Endothelial cell of umbilical vein (primary cell): Measurements from ENCODE around the gene RABEPK.

Experiments used
- EZH2 ChIP-seq: IDR thresholded peaks from 2 replicates; pipeline ENCODE4 v1.6.1; 2012; ENCODE audit warnings: borderline replicate concordance, low read depth, mild to moderate bottlenecking, moderate library complexity, low read length, inconsistent platforms; ENCODE audit not compliant: severe bottlenecking
- GATA2 ChIP-seq: IDR thresholded peaks from 2 replicates; pipeline ENCODE4 v1.7.0; 2011; ENCODE audit warnings: low read depth, mild to moderate bottlenecking, moderate library complexity, mixed read lengths, low read length; ENCODE audit not compliant: insufficient read length, insufficient read depth
- POLR2AphosphoS5 ChIP-seq: IDR thresholded peaks from 2 replicates; pipeline ENCODE4 v1.6.1; 2012; ENCODE audit warnings: low read depth, mild to moderate bottlenecking, control low read depth, low read length, moderate library complexity; ENCODE audit not compliant: insufficient read depth
- TF ChIP-seq, protein P1 (sequence below), 2 donors: IDR thresholded peaks; 1 replicate in 1 of 2; 2 replicates in 1 of 2; pipeline ENCODE4 v1.5.1; 2011; ENCODE audit warnings: low read length in 2 of 2, mild to moderate bottlenecking in 2 of 2, moderate library complexity in 2 of 2, control low read depth in 1 of 2, inconsistent platforms in 1 of 2, low read depth in 1 of 2; ENCODE audit not compliant: insufficient read depth in 1 of 2; ENCODE audit errors: extremely low read depth in 1 of 2

DNA sequence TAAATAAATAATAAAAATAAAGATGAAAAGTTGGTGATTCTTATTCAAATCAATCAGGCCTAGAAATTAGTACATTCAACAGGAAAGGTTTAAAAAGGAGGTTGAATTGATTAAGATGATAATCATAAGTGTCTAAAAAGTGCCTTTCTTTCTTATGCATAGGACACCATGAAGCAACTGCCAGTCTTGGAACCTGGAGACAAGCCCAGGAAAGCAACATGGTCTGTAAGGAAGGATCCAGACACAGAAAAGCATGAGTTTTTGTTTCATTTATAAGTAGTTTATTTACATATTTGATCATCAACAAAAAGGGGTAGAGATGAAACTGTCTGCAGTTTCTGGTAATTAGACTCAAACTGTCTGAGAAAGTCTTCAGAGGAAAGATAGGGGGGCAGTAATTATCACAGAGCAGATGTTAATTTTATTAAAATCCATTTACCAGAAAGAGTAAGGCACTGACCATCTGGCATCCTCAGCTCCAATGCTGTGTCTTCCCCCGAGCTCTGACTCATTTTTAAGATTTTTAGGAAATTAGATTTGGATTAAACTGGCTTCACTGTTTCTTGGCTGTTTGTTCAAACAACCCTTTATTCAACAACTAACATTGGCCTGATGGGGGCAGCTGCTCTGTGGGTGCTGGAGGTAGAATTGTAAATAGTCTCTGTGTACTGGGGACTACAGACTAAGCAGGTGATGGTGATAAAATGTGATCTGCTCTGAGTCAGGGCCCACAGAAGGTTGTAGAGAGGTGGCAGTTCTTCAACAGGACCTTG, 2.7 kb downstream of the RABEPK start:
- TF ChIP-seq EZH2 (no peak), GATA2 (no peak), POLR2AphosphoS5 (no peak)
- TF ChIP-seq, protein P1, sequence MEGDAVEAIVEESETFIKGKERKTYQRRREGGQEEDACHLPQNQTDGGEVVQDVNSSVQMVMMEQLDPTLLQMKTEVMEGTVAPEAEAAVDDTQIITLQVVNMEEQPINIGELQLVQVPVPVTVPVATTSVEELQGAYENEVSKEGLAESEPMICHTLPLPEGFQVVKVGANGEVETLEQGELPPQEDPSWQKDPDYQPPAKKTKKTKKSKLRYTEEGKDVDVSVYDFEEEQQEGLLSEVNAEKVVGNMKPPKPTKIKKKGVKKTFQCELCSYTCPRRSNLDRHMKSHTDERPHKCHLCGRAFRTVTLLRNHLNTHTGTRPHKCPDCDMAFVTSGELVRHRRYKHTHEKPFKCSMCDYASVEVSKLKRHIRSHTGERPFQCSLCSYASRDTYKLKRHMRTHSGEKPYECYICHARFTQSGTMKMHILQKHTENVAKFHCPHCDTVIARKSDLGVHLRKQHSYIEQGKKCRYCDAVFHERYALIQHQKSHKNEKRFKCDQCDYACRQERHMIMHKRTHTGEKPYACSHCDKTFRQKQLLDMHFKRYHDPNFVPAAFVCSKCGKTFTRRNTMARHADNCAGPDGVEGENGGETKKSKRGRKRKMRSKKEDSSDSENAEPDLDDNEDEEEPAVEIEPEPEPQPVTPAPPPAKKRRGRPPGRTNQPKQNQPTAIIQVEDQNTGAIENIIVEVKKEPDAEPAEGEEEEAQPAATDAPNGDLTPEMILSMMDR (IDR thresholded peaks at IDR 0.05; ENCODE audit: extremely low read depth in 1 of 2, insufficient read depth in 1 of 2, low read depth in 1 of 2, low read length in 2 of 2): no peak
